Islet precursor cell (in vitro differentiated cells): ENCODE data around the gene BICD2.
"Not testable (repeated sequence)": the region's sequence is repeated elsewhere in the genome, so short reads cannot be mapped to it uniquely, and the experiment has no call there.

Experiments used
- DNase-seq: peaks from one replicate; pipeline ENCODE4 v3.0.0-alpha.2; 2018

Gene BICD2

DNA sequence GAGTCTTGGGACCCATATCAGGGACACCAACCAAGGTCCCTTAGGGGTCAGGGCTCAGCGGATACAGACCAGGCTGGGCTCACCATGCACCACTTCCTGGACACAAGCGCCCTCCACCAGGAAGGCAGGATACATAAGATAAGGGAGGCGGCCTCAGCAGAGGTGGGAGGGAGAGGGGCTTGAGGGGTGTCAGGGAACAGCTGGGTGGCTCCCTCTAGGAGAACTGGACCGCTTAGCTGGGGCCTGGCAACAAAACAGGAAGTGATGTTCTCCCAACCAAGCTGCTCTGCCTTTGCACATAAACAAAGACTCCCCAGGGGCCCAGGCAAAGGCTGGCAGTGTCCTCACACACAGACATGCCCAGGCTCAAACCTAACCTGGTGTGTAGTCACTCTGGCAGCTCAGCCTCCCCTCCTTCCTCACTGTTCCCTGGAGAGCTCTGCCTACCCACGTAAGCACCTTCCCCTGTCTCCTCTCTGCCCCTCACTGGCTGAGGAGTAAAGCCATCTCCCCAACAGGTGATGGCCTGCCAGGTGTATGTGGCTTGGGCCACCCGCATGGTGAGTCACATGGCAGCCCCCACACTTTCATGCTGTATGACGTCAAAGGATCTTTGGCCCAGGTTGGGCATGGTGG, 5.8 kb upstream of the BICD2 start:
- DNase-seq = peak; percentile 54

DNA sequence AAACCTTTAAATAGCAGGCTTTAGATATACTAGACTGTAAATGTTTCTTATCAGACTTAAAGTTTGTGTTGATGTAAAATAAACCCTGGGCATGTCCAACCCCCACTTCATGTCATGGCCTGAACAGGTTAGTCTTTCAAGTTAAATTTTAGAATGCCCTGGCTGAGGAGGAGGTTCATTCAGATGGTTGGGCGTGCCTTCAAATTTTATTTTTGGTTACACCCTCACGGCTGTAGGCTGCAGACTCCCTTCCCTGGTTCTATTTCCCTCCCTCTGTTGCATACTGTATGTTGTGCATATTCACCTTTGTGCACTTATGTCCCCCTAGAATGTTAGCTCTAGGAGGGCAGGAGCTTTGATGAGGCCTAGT, 5.3 kb upstream of the BICD2 start:
- no peak for DNase-seq

DNA sequence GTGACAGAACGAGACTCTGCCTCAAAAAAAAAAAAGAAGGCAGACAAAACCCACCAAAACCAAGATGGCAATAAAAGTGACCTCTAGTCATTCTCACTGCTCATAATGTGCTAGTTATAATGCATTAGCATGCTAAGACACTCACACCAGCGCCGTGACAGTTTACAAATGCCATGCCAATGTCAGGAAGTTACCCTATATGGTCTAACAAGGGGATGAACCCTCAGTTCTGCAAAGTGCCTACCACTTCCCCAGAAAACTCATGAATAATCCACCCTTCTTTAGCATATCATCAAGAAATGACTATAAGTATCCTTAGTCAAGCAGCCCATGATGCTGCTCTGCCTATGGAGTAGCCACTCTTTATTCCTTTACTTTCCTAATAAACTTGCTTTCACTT, 4.7 kb upstream of the BICD2 start:
- DNase-seq = no peak

DNA sequence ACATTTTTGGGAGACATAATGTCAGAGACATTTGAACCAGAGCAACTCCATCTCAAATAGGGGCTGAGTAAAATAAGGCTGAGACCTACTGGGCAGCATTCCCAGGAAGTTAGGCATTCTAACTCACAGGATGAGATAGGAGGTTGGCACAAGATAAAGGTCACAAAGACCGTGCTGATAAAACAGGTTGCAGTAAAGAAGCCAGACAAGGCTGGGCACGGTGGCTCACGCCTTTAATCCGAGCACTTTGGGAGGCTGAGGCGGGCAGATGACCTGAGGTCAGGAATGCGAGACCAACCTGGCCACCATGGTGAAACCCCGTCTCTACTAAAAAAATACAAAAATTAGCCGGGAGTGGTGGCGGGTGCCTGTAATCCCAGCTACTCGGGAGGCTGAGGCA, 4.2 kb upstream of the BICD2 start:
- not testable (repeated sequence) for DNase-seq

DNA sequence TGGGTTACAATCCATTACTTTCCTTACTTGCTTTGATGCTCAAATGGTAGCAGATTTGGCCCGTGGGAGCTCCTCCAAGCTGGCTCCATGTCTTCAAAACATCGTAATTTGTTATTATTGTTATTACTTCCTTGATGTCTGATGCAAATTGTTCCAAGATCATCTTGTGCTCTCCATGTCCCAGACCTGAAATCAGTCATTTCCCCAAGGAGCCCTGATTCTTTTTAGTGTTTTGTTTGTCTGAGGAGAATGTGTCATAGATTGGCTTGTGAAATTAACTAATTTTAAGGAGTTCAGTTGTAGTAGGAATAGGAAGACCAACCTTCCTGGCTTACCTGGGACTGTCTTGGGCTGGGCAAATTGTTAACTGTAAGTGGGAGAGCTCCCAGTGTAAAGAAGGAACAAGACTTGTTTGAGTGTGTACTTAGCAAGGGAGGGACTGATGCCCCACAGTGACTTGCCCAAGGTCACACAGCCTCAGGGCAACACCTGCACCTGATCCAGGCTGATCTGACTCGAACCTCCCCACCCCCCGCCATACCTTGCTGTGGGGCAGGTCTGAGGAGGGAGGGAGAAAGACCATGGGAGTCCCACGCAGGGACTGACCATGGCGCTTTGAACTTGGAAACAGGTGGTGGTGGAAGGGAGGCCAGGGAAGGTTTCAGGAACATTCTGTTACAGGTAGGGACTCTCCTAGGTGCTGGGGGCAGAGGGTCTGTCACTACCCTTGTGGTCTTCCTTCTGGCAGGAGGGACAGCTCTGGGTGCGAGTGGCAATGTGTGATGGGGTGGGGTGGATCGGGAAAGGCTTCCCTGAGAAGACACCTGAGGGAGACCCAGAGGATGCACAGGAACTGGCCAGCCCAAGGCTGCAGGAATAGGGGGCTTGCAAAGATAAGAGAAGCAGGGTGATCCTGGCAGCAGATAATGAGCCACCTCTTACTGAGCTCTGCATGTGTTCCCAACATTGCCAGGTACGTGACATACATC, 2.7 kb upstream of the BICD2 start:
- no peak for DNase-seq

DNA sequence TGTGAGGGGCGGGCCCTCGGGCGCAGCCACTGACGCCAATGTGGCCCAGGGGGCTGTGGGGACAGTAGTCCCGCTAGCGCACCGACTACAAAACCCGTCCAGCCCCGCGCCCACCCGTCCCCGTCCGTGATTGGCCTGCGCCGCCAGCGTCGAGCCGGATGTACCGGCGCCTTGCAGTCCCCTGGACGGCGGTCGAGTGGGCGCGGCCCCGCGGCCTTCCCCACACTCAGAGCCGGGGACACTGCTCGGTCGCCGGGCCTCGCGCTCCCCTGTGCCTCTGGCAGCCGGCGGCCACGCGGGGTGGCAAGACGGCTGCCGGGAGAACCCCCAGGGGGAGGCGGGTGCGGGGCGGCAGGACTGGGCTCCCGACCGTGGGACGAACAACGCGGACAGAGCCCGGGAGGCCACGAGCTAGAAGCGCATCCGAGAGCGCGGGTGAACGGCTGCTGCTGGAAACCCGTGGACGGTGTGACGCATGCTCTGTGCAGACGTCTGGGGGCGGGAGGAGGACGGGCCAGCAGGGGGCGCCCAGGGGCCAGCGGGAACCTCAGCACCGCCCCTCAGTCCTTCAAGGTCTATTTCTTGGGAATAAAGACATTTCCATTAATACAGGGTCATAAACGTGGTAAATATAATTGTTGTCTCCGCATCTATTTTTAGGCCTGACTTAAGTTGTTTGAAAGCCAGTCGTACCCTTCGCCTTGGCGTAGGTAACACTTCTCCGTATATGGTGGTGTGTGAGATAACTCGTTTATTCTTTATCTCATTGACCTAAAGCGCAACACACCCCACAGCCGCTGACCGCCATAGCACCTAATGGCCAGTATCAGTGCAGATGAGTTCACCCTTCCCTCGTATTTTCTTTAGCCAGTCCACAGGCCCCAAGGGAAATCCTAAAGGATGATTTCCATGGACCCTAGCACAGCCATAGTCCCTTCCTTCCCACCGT, 629 bp upstream of the BICD2 start:
- DNase-seq = peak; percentile 99

DNA sequence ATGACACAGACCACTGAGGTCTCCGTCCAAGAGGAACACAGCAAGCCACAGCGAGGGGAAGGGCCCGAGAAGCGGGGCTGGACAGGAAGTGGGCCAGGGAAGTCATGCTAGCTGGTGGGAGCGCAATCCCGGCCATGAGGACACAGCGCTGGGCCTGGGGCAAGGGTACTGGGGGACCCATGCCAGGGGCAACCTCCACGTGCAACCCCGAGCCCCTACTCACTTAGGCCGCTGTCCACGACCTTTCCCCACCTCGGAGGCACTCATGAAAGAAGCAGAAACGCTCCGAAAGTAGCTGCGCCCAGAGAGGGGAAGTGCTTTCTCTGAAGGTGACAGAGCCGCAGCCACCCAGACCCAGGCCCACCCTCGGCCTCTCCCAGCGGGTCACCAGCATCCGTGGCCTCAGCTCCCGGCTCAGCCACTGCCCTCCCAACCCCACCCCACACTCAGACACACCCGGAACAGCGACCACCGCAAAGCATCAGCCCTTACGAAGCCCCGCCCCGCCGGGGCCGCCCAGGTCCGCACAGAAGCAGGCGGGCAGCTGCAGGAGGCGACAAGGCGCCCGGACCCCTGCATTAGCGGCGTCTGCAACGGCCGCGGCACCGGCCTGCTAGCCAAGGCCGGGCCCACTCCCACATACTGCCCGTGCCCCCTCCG, 782 bp downstream of the BICD2 start:
- DNase-seq = peak; percentile 73

DNA sequence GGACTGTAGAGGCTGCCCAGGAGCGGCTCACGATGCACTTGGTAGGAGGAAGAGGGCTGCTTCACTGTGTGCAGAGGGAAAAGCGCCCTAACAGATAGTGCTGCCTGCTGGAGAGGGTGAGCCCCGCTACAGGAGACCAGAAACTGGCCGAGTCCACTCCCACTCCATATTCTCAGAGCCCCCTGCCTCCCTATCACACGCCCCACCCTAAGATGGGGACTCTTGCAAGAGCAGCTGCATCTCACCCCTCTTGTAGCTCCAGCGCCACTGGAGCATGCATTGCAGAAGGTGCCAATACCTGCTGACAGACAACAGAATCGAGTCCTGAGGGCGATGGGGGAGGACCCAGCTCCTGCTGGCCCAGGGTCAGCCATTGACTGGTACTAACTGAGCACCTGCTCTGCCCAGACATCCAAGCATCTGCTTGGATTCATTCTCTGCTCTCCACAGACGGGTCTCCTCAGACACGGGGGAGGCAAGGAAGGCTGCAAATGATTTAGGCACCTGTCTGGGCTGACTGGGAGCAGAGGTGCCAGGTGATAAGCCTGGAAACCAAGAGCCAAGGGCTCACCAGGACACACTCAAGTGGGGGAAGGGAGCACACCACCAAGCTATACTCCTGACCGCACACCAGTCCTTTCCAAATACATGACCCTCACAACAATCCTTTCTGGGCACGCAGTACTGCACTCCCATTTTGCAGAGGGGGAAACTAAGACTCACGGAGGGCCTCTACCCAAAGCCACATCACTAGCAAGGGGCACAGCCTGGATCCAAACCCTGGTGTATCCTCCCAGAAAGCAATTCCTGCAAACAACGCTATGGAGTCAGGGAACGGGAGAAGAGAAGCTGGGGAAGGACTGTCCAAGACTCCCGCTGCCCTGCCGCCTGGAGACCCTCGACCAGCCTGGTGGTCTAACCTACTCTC, 1.6 kb downstream of the BICD2 start:
- peak; percentile 45 for DNase-seq

DNA sequence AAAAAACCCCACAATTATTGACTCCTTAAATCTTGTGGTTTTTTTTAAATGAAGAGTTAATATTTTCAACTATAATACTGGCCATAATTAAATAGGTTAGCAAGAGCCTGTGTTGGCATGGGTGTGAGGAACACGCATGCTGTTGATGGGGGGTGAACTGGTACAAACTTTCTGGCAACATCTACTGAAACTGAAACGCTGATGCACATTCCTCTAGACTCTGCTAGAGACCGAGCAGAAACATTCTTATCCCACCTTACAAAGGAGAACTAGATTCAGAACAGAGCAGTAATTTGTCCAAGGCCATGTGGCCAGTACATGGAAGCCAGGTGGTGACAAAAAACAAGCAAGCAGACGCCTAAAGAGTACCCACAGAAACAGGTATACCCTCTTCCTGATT, 2.4 kb downstream of the BICD2 start:
- DNase-seq = no peak

DNA sequence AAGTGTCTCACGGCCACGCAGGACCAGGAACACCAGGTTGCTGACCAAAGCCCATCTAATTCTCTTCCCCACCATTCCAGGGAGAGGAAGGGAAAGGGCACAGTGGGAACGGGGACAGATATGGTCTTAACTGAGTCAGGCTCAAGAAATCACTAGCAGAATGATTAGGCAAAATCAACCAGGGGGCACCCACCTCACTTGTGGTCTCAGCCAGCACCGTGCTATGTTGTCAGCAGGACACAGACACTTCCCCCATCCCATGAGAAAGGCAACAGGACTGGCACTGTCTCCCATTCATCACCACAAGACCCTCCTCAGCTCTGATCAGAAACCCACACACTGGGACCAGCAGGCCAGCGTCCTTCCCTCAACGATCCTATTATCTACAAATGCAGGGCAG, 2.9 kb downstream of the BICD2 start:
- no peak for DNase-seq

DNA sequence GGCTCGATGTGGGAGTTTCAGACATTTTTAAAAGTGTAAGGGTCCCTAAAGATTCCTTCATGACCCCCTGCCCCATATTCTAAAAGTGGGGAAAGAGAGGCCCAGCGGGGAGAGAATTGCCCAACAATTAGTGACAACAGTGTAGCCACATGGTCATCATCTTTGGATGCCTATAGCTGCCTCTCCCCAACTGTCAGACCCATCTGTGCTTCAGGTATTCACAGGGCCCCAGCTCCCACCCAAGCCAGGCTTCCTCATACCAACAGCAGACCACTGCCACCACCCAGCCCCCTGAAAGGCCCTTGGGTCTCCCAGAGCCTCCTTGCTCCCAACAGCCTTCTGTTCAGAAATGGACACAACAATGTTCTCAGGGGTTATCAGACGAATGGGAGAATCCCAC, 4.1 kb downstream of the BICD2 start:
- DNase-seq = no peak

DNA sequence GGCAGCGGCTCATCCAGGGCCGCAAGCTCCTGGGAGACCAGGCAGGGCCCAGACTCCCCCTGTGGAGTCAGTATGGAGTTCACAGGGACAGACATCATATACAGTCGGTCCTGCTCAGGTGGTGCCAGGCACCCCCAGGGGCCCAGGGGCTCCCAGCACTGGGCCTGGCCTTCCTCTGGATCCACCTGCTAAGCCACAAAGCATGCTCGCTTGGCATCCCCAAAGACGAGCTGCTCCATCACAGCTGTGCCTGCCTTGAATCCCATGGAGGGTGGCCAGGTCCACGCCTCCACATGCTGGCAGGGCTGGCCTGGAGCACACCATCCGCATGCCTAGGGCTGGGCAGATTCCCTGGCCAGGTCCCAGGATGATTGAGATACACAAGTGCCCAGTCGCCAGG, 4.6 kb downstream of the BICD2 start:
- no peak for DNase-seq

DNA sequence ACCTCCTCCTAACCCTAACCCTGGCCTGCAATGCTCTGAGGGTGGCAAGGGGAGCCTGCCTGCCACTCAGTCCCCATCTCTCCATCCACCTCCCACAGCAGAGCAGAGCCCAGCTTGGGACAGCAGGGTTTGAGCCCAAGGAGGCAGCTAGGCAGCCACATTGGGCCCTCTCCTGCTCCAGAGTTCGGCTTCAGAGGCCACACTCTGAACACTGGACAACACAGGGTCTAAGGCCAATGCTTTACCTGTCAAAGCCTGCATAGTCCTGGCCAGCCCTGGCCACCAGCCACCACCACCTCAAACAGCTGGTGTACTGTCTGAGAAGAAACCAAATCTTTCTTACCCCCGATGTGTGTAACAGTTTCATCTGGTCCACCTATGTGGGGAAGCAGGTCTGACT, 5.2 kb downstream of the BICD2 start:
- DNase-seq = no peak

DNA sequence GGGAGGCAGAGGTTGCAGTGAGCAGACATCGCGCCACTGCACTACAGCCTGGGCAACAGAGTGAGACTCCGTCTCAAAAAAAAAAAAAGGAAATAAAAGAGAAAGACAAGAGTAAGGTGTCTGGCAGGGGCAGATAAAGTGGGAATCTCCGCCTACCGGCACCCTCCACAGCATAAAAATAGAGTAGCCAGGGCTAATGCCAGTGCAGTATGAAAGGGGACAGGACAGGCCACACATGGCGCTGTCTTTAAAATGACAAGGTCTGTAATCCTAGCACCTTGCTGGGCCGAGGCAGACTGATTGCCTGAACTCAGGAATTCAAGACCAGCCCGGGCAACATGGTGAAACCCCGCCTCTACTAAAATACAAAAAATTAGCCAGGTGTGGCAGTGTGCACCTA, 7.8 kb downstream of the BICD2 start:
- no peak for DNase-seq

DNA sequence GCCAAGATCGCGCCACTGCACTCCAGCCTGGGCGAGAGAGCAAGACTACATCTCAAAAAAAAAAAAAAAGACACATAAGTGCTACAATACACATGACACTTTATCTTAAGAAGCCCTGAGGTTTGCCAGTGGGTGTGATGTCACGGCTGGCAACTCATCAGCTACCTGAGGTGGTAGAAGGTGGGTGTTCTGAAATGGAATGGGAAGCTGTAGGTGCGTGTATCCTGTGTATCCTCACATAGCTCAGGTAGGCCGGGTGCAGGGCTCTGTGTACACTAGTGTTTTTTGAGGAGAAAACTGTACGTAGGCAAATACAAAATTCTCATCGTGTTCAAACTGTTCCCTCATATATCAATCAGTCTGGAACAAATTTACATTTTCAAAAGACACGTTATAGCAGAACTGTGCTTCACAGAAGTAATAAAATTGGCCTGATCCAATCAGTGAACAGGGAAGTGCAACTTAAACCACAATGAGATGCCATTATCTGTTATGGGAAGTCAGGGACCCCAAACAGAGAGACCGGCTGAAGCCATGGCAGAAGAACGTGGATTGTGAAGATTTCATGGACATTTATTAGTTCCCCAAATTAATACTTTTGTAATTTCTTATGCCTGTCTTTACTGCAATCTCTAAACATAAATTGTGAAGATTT, 10.4 kb downstream of the BICD2 start:
- DNase-seq = no peak

DNA sequence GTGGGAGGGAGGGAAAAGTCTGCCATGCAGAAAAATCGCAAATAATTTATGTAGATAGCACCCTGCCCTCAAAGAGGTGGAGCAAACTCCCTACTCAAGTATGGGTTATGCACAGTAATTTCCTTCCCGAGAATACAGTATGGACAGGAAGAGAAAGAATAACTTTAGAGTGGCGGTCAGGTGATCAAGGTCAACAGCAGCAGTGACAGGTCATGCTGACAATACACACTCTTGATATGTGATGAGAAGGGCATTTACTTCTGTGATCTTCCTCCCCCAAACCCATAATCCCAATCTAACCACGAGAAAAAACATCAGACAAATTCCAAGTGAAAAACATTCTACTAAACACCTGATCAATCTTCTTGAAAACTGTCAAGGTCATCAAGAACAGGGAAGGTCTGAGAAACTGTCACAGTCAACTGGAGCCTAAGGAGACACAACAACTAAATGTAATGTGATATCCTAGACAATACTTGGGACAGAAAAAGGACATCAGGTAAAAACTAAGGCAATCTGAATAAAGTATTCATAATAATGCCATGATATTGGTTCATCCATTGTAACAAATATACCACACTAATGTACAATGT, 11.7 kb downstream of the BICD2 start:
- DNase-seq = no peak

DNA sequence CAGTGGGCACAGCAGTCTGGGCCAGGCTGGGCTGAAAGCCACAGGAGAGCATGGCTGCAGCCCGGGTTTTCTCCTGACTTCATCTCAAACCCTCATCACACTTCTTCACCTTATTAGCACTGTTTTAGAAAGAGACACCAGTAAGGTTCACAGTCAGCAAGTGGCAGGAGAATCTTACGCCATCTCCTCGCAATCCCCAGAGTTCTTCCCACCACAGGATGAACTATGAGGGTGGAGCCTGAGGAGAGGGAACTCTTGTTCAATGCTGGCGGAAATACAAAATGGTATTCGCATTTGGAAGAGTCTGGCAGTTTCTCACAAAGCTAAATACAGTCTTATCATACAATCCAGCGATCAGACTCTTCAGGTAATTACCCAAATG, 14.7 kb downstream of the BICD2 start:
- DNase-seq = no peak

DNA sequence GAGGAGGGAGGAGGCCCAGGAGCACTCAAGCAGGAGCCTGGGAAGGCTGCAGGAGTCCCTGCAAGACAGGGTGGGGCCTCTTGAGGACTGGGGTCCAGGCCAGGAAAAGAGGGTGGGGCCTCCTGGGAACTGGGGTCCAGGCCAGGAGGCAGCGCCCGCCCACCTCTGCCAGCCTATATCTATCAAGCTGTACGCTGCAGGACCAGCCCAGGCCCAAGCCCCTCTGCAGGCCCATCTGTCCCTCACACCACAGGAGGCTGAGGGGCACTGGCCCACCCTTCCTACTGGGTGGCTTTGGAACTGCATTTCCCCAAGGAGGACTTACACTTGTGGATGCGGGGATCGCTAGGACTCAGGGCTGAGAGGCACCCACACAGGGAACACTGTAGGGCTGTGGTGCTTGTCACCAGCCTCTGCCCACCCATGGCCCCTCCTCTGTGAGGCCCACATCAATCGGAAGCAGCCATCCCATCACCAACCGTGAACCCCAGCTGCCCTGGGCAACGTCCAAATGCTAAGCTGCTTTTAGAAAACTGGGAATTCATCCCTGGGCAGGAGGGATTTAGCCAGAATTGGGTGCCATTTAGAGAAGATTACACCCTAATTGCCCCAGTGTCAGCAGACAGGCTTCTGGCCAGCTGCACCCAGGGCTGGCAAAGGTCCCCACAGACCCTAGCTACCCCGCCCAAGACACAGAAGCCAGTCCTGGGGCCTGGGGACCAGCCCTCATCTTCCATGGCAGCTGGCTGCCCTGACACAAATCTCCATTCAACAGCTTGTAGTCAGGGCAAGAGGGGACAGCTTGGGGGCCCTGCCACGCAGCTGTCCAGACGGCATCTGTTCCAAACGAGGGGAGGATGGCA, 15.3 kb downstream of the BICD2 start:
- peak; percentile 47 for DNase-seq

DNA sequence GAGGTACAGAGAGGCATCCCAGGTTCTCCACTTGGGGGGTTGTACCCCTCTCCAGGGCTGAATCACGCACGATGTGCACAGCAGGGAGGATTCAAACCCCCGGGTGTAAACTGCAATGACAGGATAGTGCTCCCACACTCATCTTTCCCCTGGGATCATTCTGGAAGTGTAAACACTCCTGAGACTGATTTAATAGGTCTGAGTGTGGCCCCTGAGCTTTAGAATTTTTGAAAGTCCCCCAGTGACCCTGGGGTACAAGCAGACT, 16.5 kb downstream of the BICD2 start:
- no peak for DNase-seq
